HEK293 (cell line): ENCODE measurements around the gene PCYT1A.

ENCODE experiments used
- CTCF ChIA-PET: fragments of 350-600 bp; formaldehyde crosslinking; extraction: SDS; loops from one replicate; lab custom pipeline; 2021; ENCODE audit warnings: antibody characterized with exemption; lab: Yijun Ruan, JAX
- POLR2A ChIA-PET: fragments of 300-600 bp; formaldehyde crosslinking; extraction: SDS; loops from one replicate; lab custom pipeline; 2020; ENCODE audit warnings: antibody characterized with exemption, inconsistent platforms; lab: Yijun Ruan, JAX
- H3K27ac ChIP-seq: fragments of 200-500 bp; sonication (Bioruptor generic); 2 replicates; pipeline ENCODE4 v1.5.1; 2014; ENCODE audit warnings: low read depth, low read length, control low read depth, inconsistent platforms; ENCODE audit errors: extremely low read depth
- H3K36me3 ChIP-seq, 2 experiments: fragments of 200-500 bp in 1 of 2; sonication (Bioruptor generic) in 1 of 2; 1 replicate in 1 of 2; 2 replicates in 1 of 2; pipeline ENCODE4 v1.5.1; 2014 to 2017; ENCODE audit warnings: inconsistent platforms in 2 of 2, low read length in 2 of 2; ENCODE audit not compliant: control insufficient read depth in 2 of 2, insufficient read depth in 1 of 2
- H3K4me1 ChIP-seq: fragments of 200-500 bp; sonication (Bioruptor generic); 2 replicates; pipeline ENCODE4 v1.5.1; 2014; ENCODE audit warnings: mild to moderate bottlenecking, low read length, inconsistent platforms; ENCODE audit not compliant: control insufficient read depth, insufficient read depth
- H3K4me3 ChIP-seq: 2 replicates; pipeline ENCODE4 v1.5.1; 2011; ENCODE audit warnings: low read depth, mild to moderate bottlenecking, control low read depth, low read length, moderate library complexity
- H3K9me3 ChIP-seq: fragments of 200-500 bp; sonication (Bioruptor generic); 2 replicates; pipeline ENCODE4 v1.5.1; 2014; ENCODE audit warnings: low read depth, low read length, inconsistent platforms; ENCODE audit not compliant: control insufficient read depth, insufficient read depth
- ATF2 ChIP-seq: fragments of 450-650 bp; formaldehyde crosslinking; IDR thresholded peaks from 2 replicates; pipeline ENCODE4 v1.5.1; 2016; ENCODE audit warnings: missing biosample characterization, missing genetic modification characterization, low read depth
- BCL11A ChIP-seq: fragments of 450-650 bp; formaldehyde crosslinking; IDR thresholded peaks from 2 replicates; pipeline ENCODE4 v1.5.1; 2016; ENCODE audit warnings: low read depth, missing biosample characterization, missing genetic modification characterization
- GLIS1 ChIP-seq: fragments of 450-650 bp; formaldehyde crosslinking; IDR thresholded peaks from 2 replicates; pipeline ENCODE4 v1.5.1; 2016; ENCODE audit warnings: missing biosample characterization, missing genetic modification characterization
- KLF1 ChIP-seq: fragments of 450-650 bp; formaldehyde crosslinking; IDR thresholded peaks from 2 replicates; pipeline ENCODE4 v1.5.1; 2016; ENCODE audit warnings: missing biosample characterization, missing genetic modification characterization
- PRDM1 ChIP-seq: fragments of 450-650 bp; formaldehyde crosslinking; IDR thresholded peaks from 2 replicates; pipeline ENCODE4; 2016; ENCODE audit warnings: missing biosample characterization, missing genetic modification characterization
- REPIN1 ChIP-seq: fragments of 450-650 bp; formaldehyde crosslinking; IDR thresholded peaks from 2 replicates; pipeline ENCODE4 v1.5.1; 2017; ENCODE audit warnings: missing biosample characterization, missing genetic modification characterization, low read depth
- SP2 ChIP-seq: fragments of 450-650 bp; formaldehyde crosslinking; IDR thresholded peaks from 2 replicates; pipeline ENCODE4 v1.5.1; 2016; ENCODE audit warnings: missing biosample characterization, missing genetic modification characterization
- ZBTB11 ChIP-seq: fragments of 450-650 bp; formaldehyde crosslinking; conservative IDR thresholded peaks from 2 replicates; pipeline ENCODE4 v1.5.1; 2016; ENCODE audit warnings: low read depth, missing biosample characterization, missing genetic modification characterization
- ZNF146 ChIP-seq: fragments of 450-650 bp; formaldehyde crosslinking; IDR thresholded peaks from 2 replicates; pipeline ENCODE4 v1.5.1; 2016; ENCODE audit warnings: missing biosample characterization, missing genetic modification characterization
- ZNF2 ChIP-seq: fragments of 450-650 bp; formaldehyde crosslinking; IDR thresholded peaks from 2 replicates; pipeline ENCODE4 v1.5.1; 2016; ENCODE audit warnings: missing biosample characterization, missing genetic modification characterization
- ZNF266 ChIP-seq: fragments of 450-650 bp; formaldehyde crosslinking; IDR thresholded peaks from 2 replicates; pipeline ENCODE4 v1.5.1; 2016; ENCODE audit warnings: missing biosample characterization, missing genetic modification characterization, low read depth
- ZNF335 ChIP-seq: fragments of 450-650 bp; formaldehyde crosslinking; conservative IDR thresholded peaks from 2 replicates; pipeline ENCODE4 v1.5.1; 2016; ENCODE audit warnings: missing biosample characterization, missing genetic modification characterization
- ZNF354C ChIP-seq: fragments of 450-650 bp; formaldehyde crosslinking; IDR thresholded peaks from 2 replicates; pipeline ENCODE4 v1.5.1; 2016; ENCODE audit warnings: missing biosample characterization, missing genetic modification characterization, low read depth, borderline replicate concordance
- ZNF391 ChIP-seq: fragments of 450-650 bp; formaldehyde crosslinking; IDR thresholded peaks from 2 replicates; pipeline ENCODE4 v1.5.1; 2016; ENCODE audit warnings: low read depth, missing biosample characterization, missing genetic modification characterization, borderline replicate concordance
- ZNF501 ChIP-seq: fragments of 450-650 bp; formaldehyde crosslinking; IDR thresholded peaks from 2 replicates; pipeline ENCODE4 v1.5.1; 2016; ENCODE audit warnings: missing biosample characterization, missing genetic modification characterization
- ZNF623 ChIP-seq: fragments of 450-650 bp; formaldehyde crosslinking; IDR thresholded peaks from 2 replicates; pipeline ENCODE4 v1.5.1; 2016; ENCODE audit warnings: missing biosample characterization, missing genetic modification characterization
- ZNF658 ChIP-seq: fragments of 450-650 bp; formaldehyde crosslinking; IDR thresholded peaks from 2 replicates; pipeline ENCODE4; 2016; ENCODE audit warnings: missing biosample characterization, missing genetic modification characterization
- ZNF701 ChIP-seq: fragments of 450-650 bp; formaldehyde crosslinking; IDR thresholded peaks from 2 replicates; pipeline ENCODE4 v1.5.1; 2016; ENCODE audit warnings: missing biosample characterization, missing genetic modification characterization
- ZNF837 ChIP-seq: fragments of 450-650 bp; formaldehyde crosslinking; IDR thresholded peaks from 2 replicates; pipeline ENCODE4 v1.5.1; 2016; ENCODE audit warnings: missing biosample characterization, missing genetic modification characterization
- ZSCAN30 ChIP-seq: fragments of 450-650 bp; IDR thresholded peaks from 2 replicates; pipeline ENCODE4 v1.5.1; 2018; ENCODE audit warnings: missing biosample characterization, mild to moderate bottlenecking, missing genetic modification characterization, moderate library complexity
- TF ChIP-seq, protein P1 (sequence below): fragments of 450-650 bp; formaldehyde crosslinking; IDR thresholded peaks from 2 replicates; pipeline ENCODE4 v1.5.1; 2016; ENCODE audit warnings: missing biosample characterization, missing genetic modification characterization, borderline replicate concordance

The PCYT1A gene

GRCh38 chr3:196197524-196197923, 90.0 kb downstream of the PCYT1A start:
- Histone ChIP-seq H3K9me3 (no peaks in the 10 kb centered on the region), H3K27ac (no peak overlapping the region), H3K4me1 (no peaks in the 10 kb centered on the region), H3K4me3 (no peak overlapping the region), H3K36me3 (no peaks in the 10 kb centered on the region)
- CTCF ChIA-PET = interaction anchor here (0.6 to 4.7 kb wide), 7 partner anchors 11 to 321 kb away, joined by 3 to 60 read pairs (median 5); no protein-coding TSS in a partner anchor
- no peak for TF ChIP-seq ZSCAN30
- no peak for TF ChIP-seq ZNF623 (tag by site-specific recombination)
- no peak for TF ChIP-seq BCL11A (tag by site-specific recombination)
- peak; percentile 43 for TF ChIP-seq SP2 (tag by site-specific recombination)
- no peak for TF ChIP-seq ZNF2 (tag by site-specific recombination)
- no peak for TF ChIP-seq ZBTB11 (tag by site-specific recombination)
- POLR2A ChIA-PET = no interaction called here

DNA sequence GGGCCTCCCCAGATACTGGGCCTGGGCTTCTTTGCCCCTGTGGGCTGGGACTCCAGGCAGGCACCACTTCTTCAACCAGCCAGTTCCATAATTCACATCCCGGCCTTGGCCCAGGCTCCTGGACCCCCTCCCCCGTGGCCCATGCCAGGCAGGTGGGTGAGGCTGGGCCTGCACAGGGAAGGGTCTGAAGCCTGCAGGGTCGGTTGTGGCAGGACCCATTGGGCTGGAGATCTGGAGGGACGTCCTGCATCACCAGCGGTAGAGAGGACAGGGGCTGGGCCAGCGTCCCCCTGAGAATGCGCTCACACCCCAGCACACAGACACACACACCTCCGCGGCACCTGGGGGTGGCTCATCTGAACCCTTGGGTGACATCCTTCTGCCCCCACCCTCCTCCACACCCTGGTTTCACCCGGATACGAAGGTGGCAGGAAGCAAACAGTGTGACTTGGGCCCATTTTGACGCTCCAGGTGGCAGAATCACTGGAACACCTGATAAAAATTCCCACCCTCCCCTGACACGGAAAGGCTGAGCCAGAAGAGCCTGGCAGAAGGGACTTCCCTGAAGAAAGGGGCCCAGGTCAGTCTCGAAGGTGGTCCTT, 91.8 kb downstream of the PCYT1A start:
- Histone ChIP-seq H3K4me1 (no peaks in the 10 kb centered on the region), H3K9me3 (no peaks in the 10 kb centered on the region), H3K4me3 (no peak overlapping the region), H3K27ac (no peak overlapping the region), H3K36me3 (no peaks in the 10 kb centered on the region)
- ChIA-PET POLR2A (interaction anchor here (0.5 kb wide), 1 partner anchor 123 kb away, joined by 3 read pairs; no protein-coding TSS in a partner anchor), CTCF (interaction anchor here (0.6 to 4.7 kb wide), 7 partner anchors 9 to 262 kb away, joined by 3 to 60 read pairs (median 5); no protein-coding TSS in a partner anchor)
- TF ChIP-seq, protein P1, sequence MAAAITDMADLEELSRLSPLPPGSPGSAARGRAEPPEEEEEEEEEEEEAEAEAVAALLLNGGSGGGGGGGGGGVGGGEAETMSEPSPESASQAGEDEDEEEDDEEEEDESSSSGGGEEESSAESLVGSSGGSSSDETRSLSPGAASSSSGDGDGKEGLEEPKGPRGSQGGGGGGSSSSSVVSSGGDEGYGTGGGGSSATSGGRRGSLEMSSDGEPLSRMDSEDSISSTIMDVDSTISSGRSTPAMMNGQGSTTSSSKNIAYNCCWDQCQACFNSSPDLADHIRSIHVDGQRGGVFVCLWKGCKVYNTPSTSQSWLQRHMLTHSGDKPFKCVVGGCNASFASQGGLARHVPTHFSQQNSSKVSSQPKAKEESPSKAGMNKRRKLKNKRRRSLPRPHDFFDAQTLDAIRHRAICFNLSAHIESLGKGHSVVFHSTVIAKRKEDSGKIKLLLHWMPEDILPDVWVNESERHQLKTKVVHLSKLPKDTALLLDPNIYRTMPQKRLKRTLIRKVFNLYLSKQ (tag by site-specific recombination) = no peak
- TF ChIP-seq ZNF837 (no peak), ZNF335 (no peak), PRDM1 (tag by site-specific recombination) (no peak), ZNF658 (no peak), ATF2 (tag by site-specific recombination) (no peak)

DNA sequence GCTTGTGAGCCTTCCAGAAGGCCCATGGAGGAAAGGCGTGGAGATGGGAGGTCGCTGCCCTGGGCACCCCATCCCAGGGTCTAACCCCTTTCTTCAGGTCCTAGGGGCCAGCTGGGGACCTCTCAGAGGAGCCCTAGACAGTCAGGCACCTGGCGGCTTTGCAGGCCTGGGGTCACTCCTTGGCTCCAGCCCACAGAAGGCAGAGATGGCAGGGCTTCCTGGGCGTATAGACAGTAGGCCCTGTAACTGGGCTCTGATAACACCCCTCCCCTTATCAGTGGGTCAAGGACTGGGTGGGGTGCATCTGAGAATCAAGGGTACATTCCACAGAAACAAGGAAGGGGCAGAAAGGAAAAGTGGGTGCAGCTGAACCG, 93.0 kb downstream of the PCYT1A start:
- POLR2A ChIA-PET = no interaction called here
- no peaks in the 10 kb centered on the region for H3K36me3 ChIP-seq
- no peak overlapping the region for H3K27ac ChIP-seq
- CTCF ChIA-PET = interaction anchor here (0.6 to 4.7 kb wide), 2 partner anchors 122 to 209 kb away, joined by 3 to 60 read pairs; no protein-coding TSS in a partner anchor
- TF ChIP-seq ZNF354C (no peak), REPIN1 (no peak), ZNF146 (tag by site-specific recombination) (no peak), ZNF391 (tag by site-specific recombination) (no peak), GLIS1 (tag by site-specific recombination) (no peak), KLF1 (tag by site-specific recombination) (no peak), ZNF701 (tag by site-specific recombination) (no peak), ZNF266 (tag by site-specific recombination) (no peak), ZNF501 (tag by site-specific recombination) (no peak)
- H3K9me3 ChIP-seq = no peaks in the 10 kb centered on the region
- no peak overlapping the region for H3K4me3 ChIP-seq
- no peaks in the 10 kb centered on the region for H3K4me1 ChIP-seq
